ENCODE data around the gene CAMTA1.

CAMTA1 gene

GRCh38 chr1:6905331-6905730 is 120.1 kb downstream of the CAMTA1 start:
- no peak for TF ChIP-seq ZNF274 (IDR thresholded peaks at IDR 0.05; ENCODE audit: low read depth, low read length)
- H3K4me3 ChIP-seq (ENCODE audit: low read length), result no peak overlapping the region

- no peak overlapping the region for H3K4me3 ChIP-seq (ENCODE audit: low read length)
- TF ChIP-seq ZNF274 (IDR thresholded peaks at IDR 0.05; ENCODE audit: low read depth, low read length), result no peak
These were observed 120.5 kb downstream of the CAMTA1 start for GRCh38 chr1:6905790-6906189.

- no peak overlapping the region for H3K4me3 ChIP-seq (ENCODE audit: low read length)
- TF ChIP-seq ZNF274 (IDR thresholded peaks at IDR 0.05; ENCODE audit: low read depth, low read length), result no peak
These were observed 121.5 kb downstream of the CAMTA1 start for GRCh38 chr1:6906783-6907182.

DNA sequence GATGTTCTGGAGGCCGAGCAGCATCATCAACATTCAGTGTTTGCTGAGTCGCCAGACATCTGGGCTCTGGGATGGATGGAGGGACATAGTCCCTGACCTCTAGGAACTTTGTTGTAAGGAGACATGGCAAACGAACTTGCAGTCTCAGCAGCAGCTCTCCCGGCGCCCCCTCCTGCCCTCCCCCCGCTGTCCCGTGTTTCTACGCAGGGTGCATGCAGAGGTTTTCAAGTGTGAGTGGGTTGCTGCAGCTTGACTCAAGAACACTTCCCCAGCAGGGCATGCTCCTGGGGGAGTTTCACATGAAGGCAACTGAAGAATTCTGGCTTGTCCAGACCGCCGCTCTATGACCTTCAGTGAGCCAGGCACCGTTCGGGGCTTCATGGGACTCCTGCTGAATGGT is 121.9 kb downstream of the CAMTA1 start:
- TF ChIP-seq ZNF274 (IDR thresholded peaks at IDR 0.05; ENCODE audit: low read depth, low read length), result no peak
- H3K4me3 ChIP-seq (ENCODE audit: low read length), result no peak overlapping the region

DNA sequence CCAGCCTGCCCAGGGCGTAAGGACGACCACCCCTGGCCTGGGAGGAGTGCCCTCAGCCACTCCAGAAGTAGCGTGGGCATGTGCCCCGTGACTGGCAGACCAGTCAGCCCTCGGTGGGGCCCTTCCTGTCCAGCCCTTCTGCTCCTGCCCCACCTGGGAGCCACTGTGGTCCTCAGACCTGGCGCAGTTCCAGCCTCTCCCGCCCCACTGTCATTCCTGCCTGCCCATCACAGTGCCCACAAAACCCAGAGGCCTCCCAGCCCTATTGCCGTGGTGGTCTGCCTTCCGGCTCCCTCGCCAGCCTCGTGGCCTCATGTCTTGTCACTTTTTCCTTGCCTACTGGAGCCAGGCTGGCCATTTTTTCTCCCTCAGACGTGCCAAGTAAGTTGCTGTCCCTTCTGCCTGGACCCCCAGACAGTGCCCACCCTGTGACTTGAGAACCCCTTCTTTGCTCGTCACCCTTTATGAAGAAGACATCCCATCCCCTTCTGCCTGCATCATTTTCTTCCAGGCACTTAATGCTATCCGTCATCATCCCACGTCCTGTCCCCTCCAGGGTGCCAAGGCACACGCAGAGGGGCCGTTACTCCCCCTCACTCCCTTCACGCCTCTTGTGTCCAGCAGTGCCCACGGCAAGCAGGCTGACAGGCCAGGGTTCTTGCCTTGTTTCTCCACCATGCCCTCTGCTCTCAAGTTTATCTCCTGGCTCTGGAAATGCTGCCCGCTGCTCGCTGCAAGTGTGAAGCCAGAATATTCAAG is 122.6 kb downstream of the CAMTA1 start:
- TF ChIP-seq ZNF274 (IDR thresholded peaks at IDR 0.05; ENCODE audit: low read depth, low read length), result no peak
- no peak overlapping the region for H3K4me3 ChIP-seq (ENCODE audit: low read length)

DNA sequence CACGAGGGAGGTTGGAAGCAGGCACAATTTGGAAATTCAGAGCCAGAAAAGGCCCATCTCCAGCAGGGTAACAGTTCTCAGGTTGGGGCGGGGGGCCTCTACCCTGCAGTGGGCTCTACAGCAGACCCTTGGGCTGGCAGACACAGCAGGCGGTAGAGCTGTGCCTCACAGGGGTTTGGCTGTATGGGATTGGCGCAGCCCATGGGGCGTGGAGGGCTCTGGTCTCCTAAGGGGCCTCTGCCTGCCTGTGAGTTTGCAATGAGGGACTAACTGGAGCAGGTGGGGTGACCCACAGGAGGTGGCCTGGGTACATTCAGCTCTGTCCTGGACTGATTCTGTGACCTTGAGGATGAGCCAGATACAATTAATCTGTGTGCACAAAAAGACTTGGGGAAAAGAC is 124.1 kb downstream of the CAMTA1 start:
- no peak for TF ChIP-seq ZNF274 (IDR thresholded peaks at IDR 0.05; ENCODE audit: low read depth, low read length)
- H3K4me3 ChIP-seq (ENCODE audit: low read length), result no peak overlapping the region

DNA sequence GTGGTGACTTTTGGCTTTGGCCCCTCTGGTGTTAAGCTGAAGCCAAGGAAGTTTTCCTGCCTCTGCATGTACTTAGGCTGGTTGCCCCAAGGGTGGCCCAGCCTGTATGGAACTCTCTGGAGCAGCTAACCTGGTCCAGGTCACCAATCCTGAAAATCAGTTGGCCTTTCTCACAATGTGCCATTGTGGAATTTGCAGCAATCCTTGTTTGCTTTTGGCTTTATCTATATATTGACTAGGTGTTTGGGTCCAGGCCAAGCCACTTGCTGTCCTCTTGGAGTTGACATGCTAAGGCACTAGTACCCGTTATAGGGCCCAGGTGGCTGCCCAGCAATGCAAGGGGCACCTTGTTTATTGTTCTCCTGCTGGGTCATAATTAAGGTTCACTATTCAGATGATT is 124.6 kb downstream of the CAMTA1 start:
- TF ChIP-seq ZNF274 (IDR thresholded peaks at IDR 0.05; ENCODE audit: low read depth, low read length), result no peak
- H3K4me3 ChIP-seq (ENCODE audit: low read length), result no peak overlapping the region

GRCh38 chr1:6911021-6911941 is 126.0 kb downstream of the CAMTA1 start:
- TF ChIP-seq ZNF274 (IDR thresholded peaks at IDR 0.05; ENCODE audit: low read depth, low read length), result no peak
- no peak overlapping the region for H3K4me3 ChIP-seq (ENCODE audit: low read length)

GRCh38 chr1:6911974-6912373 is 126.7 kb downstream of the CAMTA1 start:
- TF ChIP-seq ZNF274 (IDR thresholded peaks at IDR 0.05; ENCODE audit: low read depth, low read length), result no peak
- H3K4me3 ChIP-seq (ENCODE audit: low read length), result no peak overlapping the region

DNA sequence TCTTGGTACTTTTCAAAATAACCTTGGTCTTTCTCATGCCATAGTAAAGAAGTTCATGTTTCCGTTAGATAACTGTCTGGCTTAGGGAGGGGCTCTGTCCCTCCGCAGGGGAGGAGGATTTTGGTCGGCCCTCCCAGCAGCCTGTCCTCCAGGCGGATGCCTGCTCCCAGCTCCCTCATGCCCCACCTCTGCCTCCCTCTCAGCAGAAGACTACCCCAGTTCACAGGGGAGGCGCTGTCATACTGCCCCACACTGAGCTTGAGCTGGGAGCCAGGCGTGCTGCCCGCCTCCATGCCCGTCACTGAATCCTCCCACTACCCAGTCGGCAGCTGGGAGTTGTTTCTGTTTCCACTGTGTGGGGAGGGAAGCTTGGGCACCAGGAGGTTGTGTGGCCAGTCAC is 127.3 kb downstream of the CAMTA1 start:
- TF ChIP-seq ZNF274 (IDR thresholded peaks at IDR 0.05; ENCODE audit: low read depth, low read length), result no peak
- H3K4me3 ChIP-seq (ENCODE audit: low read length), result no peak overlapping the region

DNA sequence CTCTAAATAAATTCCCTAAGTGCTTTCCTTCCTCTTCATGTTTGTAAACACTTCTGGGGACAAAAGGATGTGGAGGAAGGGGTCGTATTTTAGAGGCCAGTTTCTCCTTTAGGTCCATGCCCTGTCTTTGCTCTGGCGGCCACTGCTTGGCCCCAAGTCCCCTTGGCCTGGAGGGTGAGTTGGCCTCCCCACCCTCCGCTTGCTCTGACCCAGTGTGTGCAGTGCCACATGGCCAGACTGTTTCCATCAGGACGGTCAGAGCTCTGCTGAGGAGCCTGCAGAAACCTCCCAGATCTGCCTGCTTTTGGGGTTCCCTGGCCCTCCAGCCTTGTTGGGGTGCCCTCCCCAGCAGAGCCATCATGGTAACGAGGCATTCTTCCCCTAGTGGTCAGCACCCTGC is 127.8 kb downstream of the CAMTA1 start:
- H3K4me3 ChIP-seq (ENCODE audit: low read length), result no peak overlapping the region
- TF ChIP-seq ZNF274 (IDR thresholded peaks at IDR 0.05; ENCODE audit: low read depth, low read length), result no peak

DNA sequence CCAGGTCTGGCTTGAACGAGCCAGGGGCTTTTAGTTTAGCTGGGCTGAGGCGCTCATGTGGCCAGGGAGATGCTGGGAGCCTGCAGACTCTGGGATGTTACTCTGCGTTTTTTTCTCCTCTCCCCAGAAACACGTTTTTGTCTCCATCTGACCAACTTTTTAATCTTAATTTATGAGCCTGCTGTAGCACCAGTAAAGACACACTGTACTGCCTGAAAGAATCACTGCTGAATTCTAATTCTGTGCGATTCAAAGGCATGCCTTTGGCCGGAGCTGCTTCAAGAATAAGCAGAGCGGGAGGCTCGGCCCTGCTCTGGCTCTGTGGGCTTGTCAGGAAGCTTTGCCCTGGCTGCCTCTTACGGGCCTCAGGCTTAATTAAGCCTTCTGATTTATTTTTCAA is 129.5 kb downstream of the CAMTA1 start:
- TF ChIP-seq ZNF274 (IDR thresholded peaks at IDR 0.05; ENCODE audit: low read depth, low read length), result no peak
- H3K4me3 ChIP-seq (ENCODE audit: low read length), result no peak overlapping the region

DNA sequence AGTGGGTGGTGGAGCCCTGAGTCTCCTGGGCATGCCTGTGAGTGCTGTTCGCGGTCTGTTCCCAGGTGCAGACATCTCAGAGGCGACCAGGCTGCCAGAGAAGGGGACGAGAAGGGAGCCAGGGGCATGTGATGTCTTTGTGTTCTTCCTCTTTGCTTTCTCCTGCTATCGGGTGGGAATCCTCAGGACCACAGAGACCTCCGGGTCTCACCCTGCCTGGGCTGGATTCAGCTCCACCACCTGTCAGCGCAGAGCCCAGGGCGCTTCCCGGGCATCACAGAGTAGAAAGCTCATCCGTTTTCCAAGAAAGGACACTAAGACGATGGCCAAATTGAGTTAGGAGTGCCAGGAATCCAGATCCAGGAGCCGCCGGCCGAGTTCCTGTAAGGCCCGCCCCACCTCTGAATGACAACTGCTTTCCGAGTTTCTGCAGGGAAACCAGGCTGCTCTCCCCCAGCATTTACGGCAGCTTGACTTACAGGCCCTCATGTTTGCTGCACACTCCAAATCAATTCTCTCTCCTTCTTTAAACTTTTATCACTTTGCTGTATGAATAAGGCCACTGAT is 130.8 kb downstream of the CAMTA1 start:
- H3K4me3 ChIP-seq (ENCODE audit: low read length), result no peak overlapping the region
- TF ChIP-seq ZNF274 (IDR thresholded peaks at IDR 0.05; ENCODE audit: low read depth, low read length), result no peak

GRCh38 chr1:6917067-6917466 is 131.8 kb downstream of the CAMTA1 start:
- TF ChIP-seq ZNF274 (IDR thresholded peaks at IDR 0.05; ENCODE audit: low read depth, low read length), result no peak
- H3K4me3 ChIP-seq (ENCODE audit: low read length), result no peak overlapping the region

Data from GM08714 (cell line).